GM23338 (cell line): Measurements from ENCODE around the gene SEC63. TPM values are rescaled to one million over a fixed set of nuclear protein-coding genes. Genes with fewer than 3 reads are reported as not detected.

Source experiments
- ATAC-seq: fragments of 200-7000 bp; cut with Tn5 transposase; 3 replicates; pipeline ENCODE4 v1.9.1; 2020
- DNase-seq: peaks from one replicate; pipeline ENCODE4 v3.0.0-alpha.2; 2015; ENCODE audit warnings: low spot score
- H2AFZ ChIP-seq: fragments of 200-600 bp; sonication (generic); 2 replicates; pipeline ENCODE4 v1.8.0; 2016; ENCODE audit warnings: antibody characterized with exemption, mild to moderate bottlenecking, moderate library complexity
- H3F3A ChIP-seq: fragments of 200-600 bp; sonication (generic); replicated peaks from 2 replicates; pipeline ENCODE4 v1.8.0; 2017; ENCODE audit warnings: antibody characterized with exemption, mixed run types, low read depth
- H3K27ac ChIP-seq: fragments of 200-600 bp; sonication (generic); 2 replicates; pipeline ENCODE4 v1.6.1; 2016; ENCODE audit warnings: low read depth
- H3K27me3 ChIP-seq: fragments of 200-600 bp; sonication (generic); 2 replicates; pipeline ENCODE4 v1.8.0; 2016; ENCODE audit warnings: mild to moderate bottlenecking, mixed run types, moderate library complexity; ENCODE audit not compliant: insufficient read depth
- H3K36me3 ChIP-seq: fragments of 200-600 bp; sonication (generic); 2 replicates; pipeline ENCODE4 v1.8.0; 2016; ENCODE audit warnings: mild to moderate bottlenecking; ENCODE audit not compliant: insufficient read depth
- H3K4me1 ChIP-seq: fragments of 200-600 bp; sonication (generic); 2 replicates; pipeline ENCODE4 v1.8.0; 2016; ENCODE audit warnings: mild to moderate bottlenecking, moderate library complexity; ENCODE audit not compliant: insufficient read depth
- H3K4me2 ChIP-seq: fragments of 200-600 bp; sonication (generic); 2 replicates; pipeline ENCODE4 v1.7.1; 2017; ENCODE audit warnings: mixed run types
- H3K4me3 ChIP-seq: fragments of 200-600 bp; sonication (generic); 2 replicates; pipeline ENCODE4 v1.6.1; 2016; ENCODE audit warnings: mixed run types
- H3K79me2 ChIP-seq: fragments of 200-600 bp; sonication (generic); replicated peaks from 2 replicates; pipeline ENCODE4 v1.8.0; 2017; ENCODE audit warnings: mild to moderate bottlenecking; ENCODE audit not compliant: insufficient read depth
- H3K9me2 ChIP-seq: fragments of 200-600 bp; sonication (generic); 2 replicates; pipeline ENCODE4 v1.8.0; 2017; ENCODE audit not compliant: insufficient read depth
- H4K20me1 ChIP-seq: fragments of 200-600 bp; sonication (generic); replicated peaks from 2 replicates; pipeline ENCODE4 v1.8.0; 2017; ENCODE audit warnings: mild to moderate bottlenecking; ENCODE audit not compliant: insufficient read depth
- H3K27ac Mint-ChIP-seq: 2 replicates; pipeline ENCODE4 v1.8.0; 2020; ENCODE audit warnings: inconsistent platforms, mild to moderate bottlenecking, moderate library complexity, mixed read lengths
- H3K27me3 Mint-ChIP-seq: 3 replicates; pipeline ENCODE4 v1.8.0; 2022; ENCODE audit warnings: low read depth, mild to moderate bottlenecking, moderate library complexity, mixed read lengths, inconsistent platforms; ENCODE audit not compliant: insufficient read depth, poor library complexity
- H3K36me3 Mint-ChIP-seq: 3 replicates; pipeline ENCODE4 v1.8.0; 2021; ENCODE audit warnings: low read depth, mild to moderate bottlenecking, inconsistent platforms, moderate library complexity, mixed read lengths
- H3K4me1 Mint-ChIP-seq: 3 replicates; pipeline ENCODE4 v1.8.0; 2020; ENCODE audit warnings: mild to moderate bottlenecking, inconsistent platforms, mixed read lengths
- H3K4me3 Mint-ChIP-seq: 3 replicates; pipeline ENCODE4 v1.8.0; 2021; ENCODE audit warnings: moderate library complexity, mild to moderate bottlenecking, inconsistent platforms, mixed read lengths
- H3K9me3 Mint-ChIP-seq: 3 replicates; pipeline ENCODE4 v1.8.0; 2020; ENCODE audit warnings: moderate library complexity, mild to moderate bottlenecking, inconsistent platforms, mixed read lengths
- CREB1 ChIP-seq: fragments of 250-450 bp; sonication (Bioruptor Pico); IDR thresholded peaks from 2 replicates; pipeline ENCODE4 v1.5.0; 2020; ENCODE audit warnings: low read depth, mild to moderate bottlenecking, moderate library complexity
- CTCF ChIP-seq, 2 experiments: fragments of 200-600 bp in 1 of 2; sonication (generic) in 1 of 2; conservative IDR thresholded peaks; 2 replicates each; pipeline versions ENCODE4 v1.5.1 to v1.6.1; 2016 to 2017; ENCODE audit warnings: antibody characterized with exemption in 2 of 2, low read depth in 2 of 2, mild to moderate bottlenecking in 2 of 2, moderate library complexity in 1 of 2
- POLR2AphosphoS5 ChIP-seq: IDR thresholded peaks from 2 replicates; pipeline ENCODE4 v1.6.1; 2016; ENCODE audit warnings: antibody characterized with exemption, low read depth
- STAT1 ChIP-seq: IDR thresholded peaks from one replicate; pipeline ENCODE4 v1.6.1; 2016; ENCODE audit warnings: antibody characterized with exemption; ENCODE audit not compliant: unreplicated experiment
- ZNF114 ChIP-seq: fragments of 250-450 bp; sonication (Bioruptor Pico); IDR thresholded peaks from 2 replicates; pipeline ENCODE4 v1.5.0; 2020; ENCODE audit warnings: mild to moderate bottlenecking, moderate library complexity
- polyA plus RNA-seq: library from polyadenylated mRNA; unstranded; fragments of >200 nt; fragmentation: Nextera tagmentation; extraction: Ambion mirVana; gene quantifications from 2 replicates; pipeline ENCODE4 v1.2.1, GENCODE V29; 2016
- total RNA-seq: library from RNA; depleted of rRNA; stranded (reverse); fragments of >200 nt; shearing (Covaris generic); gene quantifications from 2 replicates; pipeline ENCODE4 v1.2.3, GENCODE V29; 2014
- TF ChIP-seq, protein P1 (sequence below): fragments of 250-450 bp; sonication (Bioruptor Pico); IDR thresholded peaks from 2 replicates; pipeline ENCODE4 v1.5.0; 2020; ENCODE audit warnings: mild to moderate bottlenecking, moderate library complexity

The SEC63 gene
- total and polyA plus RNA-seq, 2 experiments from 2014 or later, result 48.2 to 124 TPM

- TF ChIP-seq, protein P1, sequence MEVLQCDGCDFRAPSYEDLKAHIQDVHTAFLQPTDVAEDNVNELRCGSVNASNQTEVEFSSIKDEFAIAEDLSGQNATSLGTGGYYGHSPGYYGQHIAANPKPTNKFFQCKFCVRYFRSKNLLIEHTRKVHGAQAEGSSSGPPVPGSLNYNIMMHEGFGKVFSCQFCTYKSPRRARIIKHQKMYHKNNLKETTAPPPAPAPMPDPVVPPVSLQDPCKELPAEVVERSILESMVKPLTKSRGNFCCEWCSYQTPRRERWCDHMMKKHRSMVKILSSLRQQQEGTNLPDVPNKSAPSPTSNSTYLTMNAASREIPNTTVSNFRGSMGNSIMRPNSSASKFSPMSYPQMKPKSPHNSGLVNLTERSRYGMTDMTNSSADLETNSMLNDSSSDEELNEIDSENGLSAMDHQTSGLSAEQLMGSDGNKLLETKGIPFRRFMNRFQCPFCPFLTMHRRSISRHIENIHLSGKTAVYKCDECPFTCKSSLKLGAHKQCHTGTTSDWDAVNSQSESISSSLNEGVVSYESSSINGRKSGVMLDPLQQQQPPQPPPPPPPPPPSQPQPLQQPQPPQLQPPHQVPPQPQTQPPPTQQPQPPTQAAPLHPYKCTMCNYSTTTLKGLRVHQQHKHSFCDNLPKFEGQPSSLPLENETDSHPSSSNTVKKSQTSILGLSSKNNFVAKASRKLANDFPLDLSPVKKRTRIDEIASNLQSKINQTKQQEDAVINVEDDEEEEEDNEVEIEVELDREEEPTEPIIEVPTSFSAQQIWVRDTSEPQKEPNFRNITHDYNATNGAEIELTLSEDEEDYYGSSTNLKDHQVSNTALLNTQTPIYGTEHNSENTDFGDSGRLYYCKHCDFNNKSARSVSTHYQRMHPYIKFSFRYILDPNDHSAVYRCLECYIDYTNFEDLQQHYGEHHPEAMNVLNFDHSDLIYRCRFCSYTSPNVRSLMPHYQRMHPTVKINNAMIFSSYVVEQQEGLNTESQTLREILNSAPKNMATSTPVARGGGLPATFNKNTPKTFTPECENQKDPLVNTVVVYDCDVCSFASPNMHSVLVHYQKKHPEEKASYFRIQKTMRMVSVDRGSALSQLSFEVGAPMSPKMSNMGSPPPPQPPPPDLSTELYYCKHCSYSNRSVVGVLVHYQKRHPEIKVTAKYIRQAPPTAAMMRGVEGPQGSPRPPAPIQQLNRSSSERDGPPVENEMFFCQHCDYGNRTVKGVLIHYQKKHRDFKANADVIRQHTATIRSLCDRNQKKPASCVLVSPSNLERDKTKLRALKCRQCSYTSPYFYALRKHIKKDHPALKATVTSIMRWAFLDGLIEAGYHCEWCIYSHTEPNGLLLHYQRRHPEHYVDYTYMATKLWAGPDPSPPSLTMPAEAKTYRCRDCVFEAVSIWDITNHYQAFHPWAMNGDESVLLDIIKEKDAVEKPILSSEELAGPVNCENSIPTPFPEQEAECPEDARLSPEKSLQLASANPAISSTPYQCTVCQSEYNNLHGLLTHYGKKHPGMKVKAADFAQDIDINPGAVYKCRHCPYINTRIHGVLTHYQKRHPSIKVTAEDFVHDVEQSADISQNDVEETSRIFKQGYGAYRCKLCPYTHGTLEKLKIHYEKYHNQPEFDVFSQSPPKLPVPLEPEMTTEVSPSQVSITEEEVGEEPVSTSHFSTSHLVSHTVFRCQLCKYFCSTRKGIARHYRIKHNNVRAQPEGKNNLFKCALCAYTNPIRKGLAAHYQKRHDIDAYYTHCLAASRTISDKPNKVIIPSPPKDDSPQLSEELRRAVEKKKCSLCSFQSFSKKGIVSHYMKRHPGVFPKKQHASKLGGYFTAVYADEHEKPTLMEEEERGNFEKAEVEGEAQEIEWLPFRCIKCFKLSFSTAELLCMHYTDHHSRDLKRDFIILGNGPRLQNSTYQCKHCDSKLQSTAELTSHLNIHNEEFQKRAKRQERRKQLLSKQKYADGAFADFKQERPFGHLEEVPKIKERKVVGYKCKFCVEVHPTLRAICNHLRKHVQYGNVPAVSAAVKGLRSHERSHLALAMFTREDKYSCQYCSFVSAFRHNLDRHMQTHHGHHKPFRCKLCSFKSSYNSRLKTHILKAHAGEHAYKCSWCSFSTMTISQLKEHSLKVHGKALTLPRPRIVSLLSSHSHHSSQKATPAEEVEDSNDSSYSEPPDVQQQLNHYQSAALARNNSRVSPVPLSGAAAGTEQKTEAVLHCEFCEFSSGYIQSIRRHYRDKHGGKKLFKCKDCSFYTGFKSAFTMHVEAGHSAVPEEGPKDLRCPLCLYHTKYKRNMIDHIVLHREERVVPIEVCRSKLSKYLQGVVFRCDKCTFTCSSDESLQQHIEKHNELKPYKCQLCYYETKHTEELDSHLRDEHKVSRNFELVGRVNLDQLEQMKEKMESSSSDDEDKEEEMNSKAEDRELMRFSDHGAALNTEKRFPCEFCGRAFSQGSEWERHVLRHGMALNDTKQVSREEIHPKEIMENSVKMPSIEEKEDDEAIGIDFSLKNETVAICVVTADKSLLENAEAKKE (CRISPR knock-in tag), result no peak
- TF ChIP-seq STAT1, result no peak
These were observed 135.6 kb downstream of the SEC63 start (continued) for GRCh38 chr6:107822176-107823046.

GRCh38 chr6:107821591-107821990 lies 136.4 kb downstream of the SEC63 start:
- H4K20me1 ChIP-seq, result no peaks in the 10 kb centered on the region
- no peak overlapping the region for H3K4me2 ChIP-seq
- H3K4me3 ChIP-seq, result no peak overlapping the region
- Mint-ChIP-seq H3K27ac (no peak overlapping the region), H3K27me3 (peaks cover 3% of the 10 kb centered on the region), H3K4me1 (peaks cover 22% of the 10 kb centered on the region), H3K36me3 (no peaks in the 10 kb centered on the region), H3K4me3 (no peak overlapping the region), H3K9me3 (no peaks in the 10 kb centered on the region)
- H2AFZ ChIP-seq, result no peak overlapping the region
- no peaks in the 10 kb centered on the region for H3K79me2 ChIP-seq
- no peaks in the 10 kb centered on the region for H3K36me3 ChIP-seq
- no peak for ATAC-seq
- DNase-seq, result no peak
- no peaks in the 10 kb centered on the region for H3K9me2 ChIP-seq
- no peaks in the 10 kb centered on the region for H3F3A ChIP-seq
- H3K27ac ChIP-seq, result no peak overlapping the region
- H3K4me1 ChIP-seq, result no peaks in the 10 kb centered on the region; the same call in 1 of the 2 replicates
- H3K27me3 ChIP-seq, result no peaks in the 10 kb centered on the region
- TF ChIP-seq CTCF (conservative IDR thresholded peaks at IDR 0.05; ENCODE audit: low read depth in 2 of 2) (no peak), ZNF114 (CRISPR knock-in tag) (no peak), POLR2AphosphoS5 (no peak), CREB1 (CRISPR knock-in tag) (no peak), STAT1 (no peak)
- TF ChIP-seq, protein P1 (CRISPR knock-in tag), result no peak
